Mucosa of rectum (tissue), 2 donors: Measurements from ENCODE around the gene GLIPR1L1.
A peak's percentile ranks its signal among the peaks of the same experiment; 100 is the strongest.

ENCODE experiments used
- H3K27ac ChIP-seq, 2 donors: one replicate each; pipeline ENCODE4 v1.7.0; 2013; ENCODE audit warnings: inconsistent platforms in 2 of 2, low read depth in 2 of 2, low read length in 2 of 2
- H3K27me3 ChIP-seq, 2 donors: one replicate each; pipeline ENCODE4 v1.7.0; 2013; ENCODE audit warnings: low read length in 2 of 2; ENCODE audit not compliant: control insufficient read depth in 2 of 2, insufficient read depth in 2 of 2
- H3K36me3 ChIP-seq, 2 donors: one replicate each; pipeline ENCODE4 v1.7.0; 2013; ENCODE audit warnings: low read length in 2 of 2; ENCODE audit not compliant: control insufficient read depth in 2 of 2, insufficient read depth in 2 of 2
- H3K4me1 ChIP-seq, 2 donors: one replicate each; pipeline ENCODE4 v1.7.0; 2013; ENCODE audit warnings: low read length in 2 of 2, mild to moderate bottlenecking in 1 of 2; ENCODE audit not compliant: control insufficient read depth in 2 of 2, insufficient read depth in 2 of 2
- H3K4me3 ChIP-seq, 2 donors: one replicate each; pipeline ENCODE4 v1.7.0; 2013; ENCODE audit warnings: low read length in 2 of 2
- H3K9ac ChIP-seq, 2 donors: one replicate each; pipeline ENCODE4 v1.7.0; 2013; ENCODE audit warnings: low read length in 2 of 2, low read depth in 1 of 2, mild to moderate bottlenecking in 1 of 2
- H3K9me3 ChIP-seq, 2 donors: one replicate each; pipeline ENCODE4 v1.7.0; 2013; ENCODE audit warnings: low read length in 2 of 2; ENCODE audit not compliant: control insufficient read depth in 2 of 2
- donor health status: healthy.
- donor health status: Normal muscosa, but diverticular disease.

Gene GLIPR1L1

GRCh38 chr12:75389706-75390105, 55.2 kb downstream of the GLIPR1L1 start:
- no peaks in the 10 kb centered on the region for H3K36me3 ChIP-seq
- H3K4me1 ChIP-seq: peaks cover 3% of the 10 kb centered on the region in 2 donors
- no peak overlapping the region for H3K27ac ChIP-seq
- H3K27me3 ChIP-seq: no peaks in the 10 kb centered on the region
- H3K9ac ChIP-seq: no peak overlapping the region
- no peaks in the 10 kb centered on the region for H3K9me3 ChIP-seq
- peak overlapping the region in 1 of 2 donors; percentile 95 for H3K4me3 ChIP-seq

GRCh38 chr12:75390156-75390898, 55.9 kb downstream of the GLIPR1L1 start:
- H3K9me3 ChIP-seq: no peaks in the 10 kb centered on the region
- no peaks in the 10 kb centered on the region for H3K36me3 ChIP-seq
- no peaks in the 10 kb centered on the region for H3K27me3 ChIP-seq
- peak overlapping the region; percentile 15 to 64 for H3K9ac ChIP-seq
- H3K27ac ChIP-seq: peak overlapping the region; percentile 58 to 84
- H3K4me1 ChIP-seq: peaks cover 3% of the 10 kb centered on the region in 2 donors
- peak overlapping the region; percentile 71 to 95 for H3K4me3 ChIP-seq

- Histone ChIP-seq H3K27ac (peak within 1 kb of the TSS; percentile 58 to 84), H3K9ac (peak within 1 kb of the TSS; percentile 64 to 94), H3K4me1 (peaks cover 3% of the 10 kb centered on the region in 2 donors), H3K27me3 (no peaks in the 10 kb centered on the region), H3K36me3 (no peaks in the 10 kb centered on the region), H3K9me3 (no peaks in the 10 kb centered on the region), H3K4me3 (peak within 1 kb of the TSS; percentile 71 to 95)
Observed at GRCh38 chr12:75390899-75391538, 56.5 kb downstream of the GLIPR1L1 start, which contains the start of gene GLIPR1L2. Gene GLIPR1L2 (plus strand): TSS chr12:75391089. CDS start chr12:75391117, 28 bp downstream.

DNA sequence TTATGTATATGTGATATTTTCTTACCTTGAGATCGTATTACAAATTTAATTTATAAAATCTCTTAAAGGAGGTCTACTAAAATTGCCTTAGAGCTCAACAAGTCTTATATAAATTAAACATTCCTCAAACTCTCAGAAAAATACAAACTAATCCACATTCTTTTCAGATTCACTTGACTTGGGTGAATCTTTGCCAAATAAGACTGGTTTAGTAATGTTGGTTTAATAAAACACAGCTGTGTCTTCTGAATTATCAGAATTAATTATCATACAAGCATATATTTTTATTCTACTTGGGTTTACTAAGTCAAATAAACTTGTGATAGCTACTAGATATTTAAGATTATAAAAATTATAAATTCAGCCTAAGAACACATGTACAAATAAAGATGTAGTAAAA, 69.8 kb downstream of the GLIPR1L1 start:
- H3K36me3 ChIP-seq: no peaks in the 10 kb centered on the region
- H3K4me1 ChIP-seq: no peaks in the 10 kb centered on the region
- no peak overlapping the region for H3K9ac ChIP-seq
- H3K27me3 ChIP-seq: no peaks in the 10 kb centered on the region
- no peak overlapping the region for H3K4me3 ChIP-seq
- H3K27ac ChIP-seq: no peak overlapping the region
- H3K9me3 ChIP-seq: no peaks in the 10 kb centered on the region

GRCh38 chr12:75407683-75408082, 73.2 kb downstream of the GLIPR1L1 start:
- Histone ChIP-seq H3K4me1 (no peaks in the 10 kb centered on the region), H3K36me3 (no peaks in the 10 kb centered on the region), H3K27me3 (no peaks in the 10 kb centered on the region), H3K9me3 (no peaks in the 10 kb centered on the region), H3K27ac (no peak overlapping the region), H3K4me3 (no peak overlapping the region), H3K9ac (no peak overlapping the region)

- H3K36me3 ChIP-seq: no peaks in the 10 kb centered on the region
- no peak overlapping the region for H3K9ac ChIP-seq
- no peaks in the 10 kb centered on the region for H3K9me3 ChIP-seq
- no peaks in the 10 kb centered on the region for H3K27me3 ChIP-seq
- no peak overlapping the region for H3K4me3 ChIP-seq
- no peaks in the 10 kb centered on the region for H3K4me1 ChIP-seq
- H3K27ac ChIP-seq: no peak overlapping the region
Observed at GRCh38 chr12:75409830-75410229, 75.4 kb downstream of the GLIPR1L1 start.

GRCh38 chr12:75414671-75415070, 80.2 kb downstream of the GLIPR1L1 start:
- Histone ChIP-seq H3K36me3 (no peaks in the 10 kb centered on the region), H3K9me3 (no peaks in the 10 kb centered on the region), H3K27ac (no peak overlapping the region), H3K4me1 (no peaks in the 10 kb centered on the region), H3K27me3 (no peaks in the 10 kb centered on the region), H3K9ac (no peak overlapping the region), H3K4me3 (no peak overlapping the region)

DNA sequence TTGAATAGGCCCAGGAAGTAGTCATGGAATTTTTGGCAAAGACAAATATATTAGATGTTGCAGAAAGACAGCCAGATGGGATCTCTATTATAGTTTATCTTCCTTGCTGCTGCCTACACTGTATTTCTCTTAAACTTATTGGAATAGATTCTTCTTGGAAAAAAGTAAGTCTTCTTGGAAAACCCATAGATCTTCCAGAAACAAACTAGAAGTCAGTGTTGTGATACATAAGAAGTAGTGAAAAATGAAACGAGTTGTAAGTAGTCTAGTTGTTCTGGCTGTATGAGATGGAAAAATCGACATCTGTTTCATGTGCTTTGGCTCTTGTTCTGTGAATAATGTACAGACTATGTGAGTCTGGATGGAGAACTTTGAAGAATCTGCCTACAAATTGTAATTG, 85.4 kb downstream of the GLIPR1L1 start:
- no peaks in the 10 kb centered on the region for H3K9me3 ChIP-seq
- no peaks in the 10 kb centered on the region for H3K4me1 ChIP-seq
- no peaks in the 10 kb centered on the region for H3K27me3 ChIP-seq
- no peak overlapping the region for H3K4me3 ChIP-seq
- no peaks in the 10 kb centered on the region for H3K36me3 ChIP-seq
- H3K9ac ChIP-seq: no peak overlapping the region
- no peak overlapping the region for H3K27ac ChIP-seq
